IPS DF 6.9 (cell line): ENCODE data around the gene VWA1.
"Not testable (repeated sequence)": the region's sequence is repeated elsewhere in the genome, so short reads cannot be mapped to it uniquely, and the experiment has no call there.

Experiments used
- DNase-seq: peaks from one replicate; pipeline ENCODE4 v3.0.0-alpha.2; 2013; ENCODE audit warnings: low read depth, low spot score
- H3K27ac ChIP-seq: one replicate; pipeline ENCODE4 v1.5.1; 2013; ENCODE audit warnings: low read length, control low read depth
- H3K27me3 ChIP-seq: 2 replicates; pipeline ENCODE4 v1.6.1; 2013; ENCODE audit warnings: mild to moderate bottlenecking, low read length; ENCODE audit not compliant: control insufficient read depth, insufficient read depth
- H3K36me3 ChIP-seq: 2 replicates; pipeline ENCODE4 v1.6.1; 2013; ENCODE audit warnings: low read length; ENCODE audit not compliant: control insufficient read depth, insufficient read depth
- H3K4me1 ChIP-seq: 2 replicates; pipeline ENCODE4 v1.6.1; 2013; ENCODE audit warnings: low read length; ENCODE audit not compliant: control insufficient read depth, insufficient read depth
- H3K4me3 ChIP-seq: 2 replicates; pipeline ENCODE4 v1.5.1; 2013; ENCODE audit warnings: mild to moderate bottlenecking, low read length
- H3K9me3 ChIP-seq: 2 replicates; pipeline ENCODE4 v1.6.1; 2013; ENCODE audit warnings: low read length, inconsistent platforms; ENCODE audit not compliant: control insufficient read depth, insufficient read depth
- WGBS: extraction: QIAGEN DNeasy Blood & Tissue Kit; methylation state at CpG from one replicate; pipeline ENCODE4 v1.1.7; 2013; ENCODE audit warnings: mixed read lengths, missing lambda C conversion rate; ENCODE audit not compliant: insufficient read length, insufficient coverage; 5-methylcytosine and 5-hydroxymethylcytosine counted together

VWA1 gene

GRCh38 chr1:1437033-1437903, 1.8 kb downstream of the VWA1 start:
- WGBS: no CpG with 5 or more reads among the region's 31 CpGs
- no peaks in the 10 kb centered on the region for H3K9me3 ChIP-seq
- H3K27ac ChIP-seq: no peak overlapping the region
- DNase-seq: no peak
- H3K36me3 ChIP-seq: peaks cover 3% of the 10 kb centered on the region; the same call in 1 of the 2 replicates
- H3K4me1 ChIP-seq: peaks cover 21% of the 10 kb centered on the region
- H3K4me3 ChIP-seq: no peak overlapping the region
- H3K27me3 ChIP-seq: no peaks in the 10 kb centered on the region

GRCh38 chr1:1437904-1438376, 2.5 kb downstream of the VWA1 start:
- Histone ChIP-seq H3K27ac (no peak overlapping the region), H3K9me3 (no peaks in the 10 kb centered on the region), H3K4me1 (peaks cover 20% of the 10 kb centered on the region), H3K36me3 (peaks cover 3% of the 10 kb centered on the region; the same call in 1 of the 2 replicates), H3K4me3 (no peak overlapping the region), H3K27me3 (no peaks in the 10 kb centered on the region)
- no CpG with 5 or more reads among the region's 11 CpGs for WGBS
- no peak for DNase-seq

GRCh38 chr1:1438531-1439381, 3.3 kb downstream of the VWA1 start:
- no CpG with 5 or more reads among the region's 45 CpGs for WGBS
- DNase-seq: no peak
- Histone ChIP-seq H3K9me3 (no peaks in the 10 kb centered on the region), H3K4me1 (peaks cover 14% of the 10 kb centered on the region), H3K27me3 (no peaks in the 10 kb centered on the region), H3K36me3 (peaks cover 3% of the 10 kb centered on the region; the same call in 1 of the 2 replicates), H3K27ac (no peak overlapping the region), H3K4me3 (no peak overlapping the region)

DNA sequence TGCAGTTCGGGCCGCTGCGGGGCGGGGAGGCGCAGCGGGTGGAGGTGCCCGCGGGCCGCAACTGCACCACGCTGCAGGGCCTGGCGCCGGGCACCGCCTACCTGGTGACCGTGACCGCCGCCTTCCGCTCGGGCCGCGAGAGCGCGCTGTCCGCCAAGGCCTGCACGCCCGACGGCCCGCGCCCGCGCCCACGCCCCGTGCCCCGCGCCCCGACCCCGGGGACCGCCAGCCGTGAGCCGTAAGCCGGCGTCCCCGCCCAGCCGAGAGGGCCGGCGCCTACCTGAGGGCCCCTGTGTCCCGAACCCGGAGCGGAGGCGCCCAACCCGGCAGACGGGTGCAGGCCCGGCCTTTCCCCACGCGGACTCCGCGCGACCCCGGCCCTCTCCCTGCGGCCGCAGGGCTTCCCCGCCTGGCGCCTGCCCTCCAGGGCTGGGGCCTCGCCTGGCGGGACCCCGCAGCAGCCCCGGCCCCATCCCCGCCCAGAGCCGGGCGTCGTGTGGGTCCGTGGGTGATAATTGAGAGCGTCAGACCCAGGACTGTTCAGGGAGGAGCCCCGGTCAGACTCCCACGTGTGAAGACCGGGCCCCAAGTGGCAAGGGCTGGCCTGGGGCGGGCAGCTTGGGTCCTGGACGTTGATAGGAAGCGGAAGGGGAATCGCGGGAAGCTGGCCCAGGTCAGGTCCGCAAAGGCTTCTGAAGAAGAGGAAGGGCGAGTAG, 4.2 kb downstream of the VWA1 start:
- no CpG with 5 or more reads among the region's 82 CpGs for WGBS
- Histone ChIP-seq H3K36me3 (peaks cover 3% of the 10 kb centered on the region; the same call in 1 of the 2 replicates), H3K9me3 (no peaks in the 10 kb centered on the region), H3K27me3 (no peaks in the 10 kb centered on the region), H3K4me1 (peaks cover 6% of the 10 kb centered on the region), H3K4me3 (no peak overlapping the region), H3K27ac (no peak overlapping the region)
- DNase-seq: no peak

- DNase-seq: no peak
- Histone ChIP-seq H3K4me3 (no peak overlapping the region), H3K36me3 (peaks cover 3% of the 10 kb centered on the region; the same call in 1 of the 2 replicates), H3K27ac (no peak overlapping the region), H3K9me3 (no peaks in the 10 kb centered on the region), H3K27me3 (no peaks in the 10 kb centered on the region), H3K4me1 (no peaks in the 10 kb centered on the region)
- no CpG with 5 or more reads among the region's 26 CpGs for WGBS
Measured at GRCh38 chr1:1440262-1441001, 4.9 kb downstream of the VWA1 start.

- no CpG with 5 or more reads among the region's 29 CpGs for WGBS
- Histone ChIP-seq H3K4me1 (no peaks in the 10 kb centered on the region), H3K27me3 (no peaks in the 10 kb centered on the region), H3K4me3 (no peak overlapping the region), H3K9me3 (no peaks in the 10 kb centered on the region), H3K27ac (no peak overlapping the region), H3K36me3 (peaks cover 3% of the 10 kb centered on the region; the same call in 1 of the 2 replicates)
- DNase-seq: no peak
Measured at GRCh38 chr1:1441002-1441888, 5.8 kb downstream of the VWA1 start.

GRCh38 chr1:1442069-1442770, 6.7 kb downstream of the VWA1 start:
- peaks cover 3% of the 10 kb centered on the region; the same call in 1 of the 2 replicates for H3K36me3 ChIP-seq
- no peaks in the 10 kb centered on the region for H3K9me3 ChIP-seq
- no CpG with 5 or more reads among the region's 32 CpGs for WGBS
- DNase-seq: no peak
- no peak overlapping the region for H3K4me3 ChIP-seq
- H3K27ac ChIP-seq: no peak overlapping the region
- H3K27me3 ChIP-seq: no peaks in the 10 kb centered on the region
- no peaks in the 10 kb centered on the region for H3K4me1 ChIP-seq

DNA sequence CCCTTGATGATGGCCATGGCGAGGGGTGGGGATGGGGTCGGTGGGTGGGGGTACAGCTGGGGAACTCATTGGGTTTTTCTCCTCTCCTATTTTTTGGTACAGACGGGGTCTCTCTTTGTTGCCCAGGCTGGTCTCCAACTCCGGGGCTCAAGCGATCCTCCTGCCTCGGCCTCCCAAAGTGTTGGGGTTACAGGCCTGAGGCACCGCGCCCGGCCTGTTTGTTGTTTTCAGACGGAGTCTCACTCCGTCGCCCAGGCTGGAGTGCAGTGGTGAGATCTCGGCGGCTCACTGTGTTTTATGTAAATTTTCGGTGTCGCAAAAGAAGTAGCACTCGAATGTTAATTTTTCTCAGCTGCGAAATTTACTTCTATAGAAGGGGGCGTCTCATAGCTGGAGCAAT, 11.1 kb downstream of the VWA1 start:
- not testable (repeated sequence) for H3K9me3 ChIP-seq, H3K4me1 ChIP-seq, H3K27me3 ChIP-seq, H3K4me3 ChIP-seq, DNase-seq, H3K36me3 ChIP-seq, H3K27ac ChIP-seq
- no CpG with 5 or more reads among the region's 19 CpGs for WGBS
